Liver (tissue), 9 donors: ENCODE data around the gene DDAH2. TPM values are rescaled to one million over a fixed set of nuclear protein-coding genes. Genes with fewer than 3 reads are reported as not detected.

Source experiments
- DNase-seq: peaks from one replicate; pipeline ENCODE4 v3.0.0-alpha.2; 2017; ENCODE audit warnings: low spot score
- H3K27ac ChIP-seq, 2 donors: one replicate each; pipeline ENCODE4 v1.7.0; 2013; ENCODE audit warnings: inconsistent platforms in 2 of 2, low read length in 2 of 2, control low read depth in 1 of 2, low read depth in 1 of 2, mild to moderate bottlenecking in 1 of 2
- H3K27me3 ChIP-seq, 4 donors: one replicate each; pipeline versions ENCODE4 v1.6.1 to v1.7.0; 2013; ENCODE audit warnings: low read length in 3 of 4, inconsistent platforms in 1 of 4, mild to moderate bottlenecking in 1 of 4, moderate library complexity in 1 of 4; ENCODE audit not compliant: control insufficient read depth in 4 of 4, insufficient read depth in 4 of 4
- H3K36me3 ChIP-seq, 4 donors: one replicate each; pipeline versions ENCODE4 v1.6.1 to v1.7.0; 2013; ENCODE audit warnings: low read length in 3 of 4, mild to moderate bottlenecking in 3 of 4, low read depth in 1 of 4, moderate library complexity in 1 of 4; ENCODE audit not compliant: control insufficient read depth in 4 of 4, insufficient read depth in 3 of 4
- H3K4me1 ChIP-seq, 4 donors: one replicate each; pipeline versions ENCODE4 v1.6.1 to v1.7.0; 2013; ENCODE audit warnings: low read length in 3 of 4, mild to moderate bottlenecking in 3 of 4, moderate library complexity in 1 of 4; ENCODE audit not compliant: control insufficient read depth in 4 of 4, insufficient read depth in 4 of 4
- H3K4me3 ChIP-seq, 3 donors: one replicate each; pipeline versions ENCODE4 v1.6.1 to v1.7.0; 2013; ENCODE audit warnings: low read length in 3 of 3, control low read depth in 1 of 3, low read depth in 1 of 3, mild to moderate bottlenecking in 1 of 3
- H3K9ac ChIP-seq, 2 donors: one replicate each; pipeline ENCODE4 v1.7.0; 2013; ENCODE audit warnings: low read length in 2 of 2, mild to moderate bottlenecking in 2 of 2, moderate library complexity in 2 of 2, control low read depth in 1 of 2, low read depth in 1 of 2
- H3K9me3 ChIP-seq, 4 donors: one replicate each; pipeline versions ENCODE4 v1.6.1 to v1.7.0; 2013; ENCODE audit warnings: low read length in 3 of 4; ENCODE audit not compliant: control insufficient read depth in 4 of 4
- CTCF ChIP-seq: fragments of 150-350 bp; IDR thresholded peaks from 2 replicates; pipeline ENCODE4 v1.5.1; 2017; ENCODE audit warnings: improper control_type of control experiment, low read depth, low read length; ENCODE audit not compliant: missing input control
- EGR1 ChIP-seq, 2 donors: IDR thresholded peaks; 2 replicates each; pipeline ENCODE4 v1.6.1; 2016 to 2018; ENCODE audit warnings: antibody characterized with exemption in 2 of 2, low read depth in 2 of 2
- FOXA1 ChIP-seq: IDR thresholded peaks from 2 replicates; pipeline ENCODE4 v1.6.1; 2016; ENCODE audit warnings: antibody characterized with exemption
- FOXA2 ChIP-seq: IDR thresholded peaks from 2 replicates; pipeline ENCODE4 v1.6.1; 2016; ENCODE audit warnings: antibody characterized with exemption
- GABPA ChIP-seq, 2 donors: IDR thresholded peaks in 1 of 2; conservative IDR thresholded peaks in 1 of 2; 2 replicates each; pipeline ENCODE4 v1.6.1; 2016; ENCODE audit warnings: antibody characterized with exemption in 2 of 2, mild to moderate bottlenecking in 1 of 2, moderate library complexity in 1 of 2
- HNF4A ChIP-seq, 2 donors: conservative IDR thresholded peaks; 2 replicates each; pipeline ENCODE4 v1.6.1; 2016; ENCODE audit warnings: antibody characterized with exemption in 2 of 2, mild to moderate bottlenecking in 2 of 2
- HNF4G ChIP-seq: IDR thresholded peaks from 2 replicates; pipeline ENCODE4 v1.6.1; 2016; ENCODE audit warnings: antibody characterized with exemption
- JUND ChIP-seq, 2 donors: IDR thresholded peaks; 2 replicates each; pipeline ENCODE4 v1.6.1; 2016; ENCODE audit warnings: antibody characterized with exemption in 2 of 2
- MAX ChIP-seq: IDR thresholded peaks from 2 replicates; pipeline ENCODE4 v1.6.1; 2016; ENCODE audit warnings: antibody characterized with exemption
- NR2F2 ChIP-seq: IDR thresholded peaks from 2 replicates; pipeline ENCODE4 v1.6.1; 2016; ENCODE audit warnings: antibody characterized with exemption
- RAD21 ChIP-seq, 2 donors: IDR thresholded peaks; 2 replicates each; pipeline ENCODE4 v1.6.1; 2016; ENCODE audit warnings: antibody characterized with exemption in 2 of 2, mild to moderate bottlenecking in 2 of 2
- REST ChIP-seq: IDR thresholded peaks from 2 replicates; pipeline ENCODE4 v1.6.1; 2016; ENCODE audit warnings: antibody characterized with exemption, mild to moderate bottlenecking
- RXRA ChIP-seq, 2 donors: IDR thresholded peaks; 2 replicates each; pipeline ENCODE4 v1.6.1; 2017 to 2018; ENCODE audit warnings: antibody characterized with exemption in 2 of 2, mild to moderate bottlenecking in 1 of 2
- SP1 ChIP-seq: IDR thresholded peaks from 2 replicates; pipeline ENCODE4 v1.6.1; 2018; ENCODE audit warnings: antibody characterized with exemption, mild to moderate bottlenecking
- TAF1 ChIP-seq: conservative IDR thresholded peaks from 2 replicates; pipeline ENCODE4 v1.6.1; 2016; ENCODE audit warnings: antibody characterized with exemption, mild to moderate bottlenecking
- YY1 ChIP-seq: IDR thresholded peaks from 2 replicates; pipeline ENCODE4 v1.6.1; 2016; ENCODE audit warnings: antibody characterized with exemption, mild to moderate bottlenecking
- ZBTB33 ChIP-seq: IDR thresholded peaks from 2 replicates; pipeline ENCODE4 v1.6.1; 2016; ENCODE audit warnings: antibody characterized with exemption
- WGBS: extraction: QIAGEN DNeasy Blood & Tissue Kit; methylation state at CpG from one replicate; pipeline ENCODE4 v1.1.7; 2013; 5-methylcytosine and 5-hydroxymethylcytosine counted together
- polyA plus RNA-seq, 2 donors: library from polyadenylated mRNA; stranded (reverse) in 1 of 2; unstranded in 1 of 2; fragments of 200-250 nt in 1 of 2; fragments of >200 nt in 1 of 2; fragmentation: Nextera tagmentation in 1 of 2; extraction: Ambion mirVana in 1 of 2; gene quantifications; one replicate each; pipeline versions ENCODE4 v1.2.1 to v1.2.3, GENCODE V29; 2013 to 2015
- total RNA-seq, 2 donors: library from RNA; depleted of rRNA; stranded (reverse); fragments of >200 nt; gene quantifications; one replicate each; pipeline ENCODE4 v1.2.3, GENCODE V29; 2014
- TF ChIP-seq, protein P1 (sequence below): IDR thresholded peaks from 2 replicates; pipeline ENCODE4 v1.6.1; 2016; ENCODE audit warnings: antibody characterized with exemption
- donor health status: healthy.
- donor health status: healthy.
- donor health status: healthy.
- donor health status: healthy.
- donor health status: healthy.

DDAH2 gene
- total and polyA plus RNA-seq, 4 donors = 19.8 to 31.4 (median 23.2) TPM

GRCh38 chr6:31687321-31687720 is 41.8 kb downstream of the DDAH2 start:
- Histone ChIP-seq H3K27me3 (no peaks in the 10 kb centered on the region), H3K27ac (no peak overlapping the region), H3K4me3 (no peak overlapping the region), H3K36me3 (peaks cover 4 to 64% (median 52%) of the 10 kb centered on the region in 4 donors), H3K9ac (no peak overlapping the region), H3K4me1 (peaks cover 0 to 7% (median 5%) of the 10 kb centered on the region in 4 donors), H3K9me3 (no peaks in the 10 kb centered on the region)
- TF ChIP-seq RAD21 (IDR thresholded peaks at IDR 0.05) (no peak), YY1 (no peak), CTCF (no peak), EGR1 (IDR thresholded peaks at IDR 0.05; ENCODE audit: low read depth in 2 of 2) (no peak), MAX (no peak), HNF4A (conservative IDR thresholded peaks at IDR 0.05) (no peak), REST (no peak), JUND (IDR thresholded peaks at IDR 0.05) (no peak), GABPA (IDR thresholded peaks at IDR 0.05 in 1 of 2, conservative IDR thresholded peaks at IDR 0.05 in 1 of 2) (no peak), ZBTB33 (no peak), FOXA1 (no peak), TAF1 (no peak), FOXA2 (no peak), SP1 (no peak), RXRA (IDR thresholded peaks at IDR 0.05) (no peak), HNF4G (no peak), NR2F2 (no peak)
- TF ChIP-seq, protein P1, sequence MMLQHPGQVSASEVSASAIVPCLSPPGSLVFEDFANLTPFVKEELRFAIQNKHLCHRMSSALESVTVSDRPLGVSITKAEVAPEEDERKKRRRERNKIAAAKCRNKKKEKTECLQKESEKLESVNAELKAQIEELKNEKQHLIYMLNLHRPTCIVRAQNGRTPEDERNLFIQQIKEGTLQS = no peak
- DNase-seq = no peak
- WGBS = 84% methylated on average over 8 of the region's 8 CpGs
